Endothelial cell of umbilical vein (primary cell): Measurements from ENCODE around the gene STKLD1. TPM values are rescaled to one million over a fixed set of nuclear protein-coding genes. Genes with fewer than 3 reads are reported as not detected.

Experiments used
- BruUV-seq: library from RNA; stranded (reverse); fragments of 400-500 nt; replicated peaks from 2 replicates; lab custom pipeline; 2021; lab: Mats Ljungman, UMichigan
- CTCF ChIA-PET: fragments of 300-600, 350-600 bp; sonication (Branson Sonifier 250); formaldehyde crosslinking; loops from one replicate; lab custom pipeline; 2021; ENCODE audit warnings: antibody characterized with exemption, inconsistent platforms; lab: Charles Lee
- POLR2A ChIA-PET: fragments of 300-600, 350-600 bp; sonication (Branson Sonifier 250); formaldehyde crosslinking; loops from one replicate; lab custom pipeline; 2021; ENCODE audit warnings: antibody characterized with exemption, inconsistent platforms; lab: Charles Lee
- DNase-seq: peaks from one replicate; pipeline ENCODE4 v3.0.0-alpha.2; 2011; ENCODE audit warnings: low read depth, low spot score
- FAIRE-seq: peaks from 2 replicates; lab custom pipeline; 2011; peaks lifted over from hg19 to GRCh38; lab: Jason Lieb, UNC
- H2AFZ ChIP-seq: 2 replicates; pipeline ENCODE4 v1.6.0; 2012; ENCODE audit warnings: low read depth, low read length, control low read depth, inconsistent platforms
- H3K27ac ChIP-seq: 2 replicates; pipeline ENCODE4 v1.5.1; 2011; ENCODE audit warnings: low read depth, mild to moderate bottlenecking, control low read depth, low read length, moderate library complexity; ENCODE audit not compliant: insufficient read depth
- H3K27me3 ChIP-seq, 2 experiments: 2 replicates each; pipeline versions ENCODE4 v1.6.0 to v1.6.1; 2011; ENCODE audit warnings: low read length in 2 of 2, mixed read lengths in 1 of 2; ENCODE audit not compliant: control insufficient read depth in 2 of 2, insufficient read depth in 2 of 2
- H3K36me3 ChIP-seq, 2 experiments: 2 replicates in 1 of 2; 3 replicates in 1 of 2; pipeline ENCODE4 v1.5.1; 2011; ENCODE audit warnings: low read length in 2 of 2, mild to moderate bottlenecking in 1 of 2, moderate library complexity in 1 of 2; ENCODE audit not compliant: control insufficient read depth in 2 of 2, insufficient read depth in 2 of 2; ENCODE audit errors: extremely low read depth in 1 of 2
- H3K4me1 ChIP-seq: 3 replicates; pipeline ENCODE4 v1.5.1; 2011; ENCODE audit warnings: mild to moderate bottlenecking, low read length; ENCODE audit not compliant: control insufficient read depth, insufficient read depth; ENCODE audit errors: extremely low read depth
- H3K4me2 ChIP-seq: 2 replicates; pipeline ENCODE4 v1.6.1; 2011; ENCODE audit warnings: low read length, control low read depth, mixed read lengths; ENCODE audit not compliant: insufficient read depth
- H3K4me3 ChIP-seq, 3 experiments: fragments of 200-600 bp in 1 of 3; sonication (generic), shearing (Covaris generic) in 1 of 3; replicated peaks in 1 of 3; 2 replicates each; pipeline ENCODE4 v1.5.1; 2011 to 2016; ENCODE audit warnings: control low read depth in 3 of 3, low read length in 3 of 3, mild to moderate bottlenecking in 2 of 3, inconsistent platforms in 1 of 3, low read depth in 1 of 3, moderate library complexity in 1 of 3; ENCODE audit not compliant: insufficient read depth in 1 of 3
- H3K79me2 ChIP-seq: 2 replicates; pipeline ENCODE4 v1.6.0; 2012; ENCODE audit warnings: low read length, inconsistent platforms; ENCODE audit not compliant: control insufficient read depth, insufficient read depth
- H3K9ac ChIP-seq: replicated peaks from 2 replicates; pipeline ENCODE3; 2011; ENCODE audit warnings: low read length, control low read depth; ENCODE audit not compliant: insufficient read depth; ENCODE audit errors: extremely low read depth
- H3K9me1 ChIP-seq: replicated peaks from 3 replicates; pipeline ENCODE4 v1.6.0; 2011; ENCODE audit warnings: mild to moderate bottlenecking, low read length; ENCODE audit not compliant: control insufficient read depth, insufficient read depth; ENCODE audit errors: extremely low read depth
- H3K9me3 ChIP-seq: replicated peaks from 2 replicates; pipeline ENCODE4 v1.5.1; 2012; ENCODE audit warnings: low read length, inconsistent platforms; ENCODE audit not compliant: control insufficient read depth, insufficient read depth
- H4K20me1 ChIP-seq: replicated peaks from 2 replicates; pipeline ENCODE3; 2011; ENCODE audit warnings: mild to moderate bottlenecking, low read length; ENCODE audit not compliant: control insufficient read depth, insufficient read depth; ENCODE audit errors: extremely low read depth
- EZH2 ChIP-seq: IDR thresholded peaks from 2 replicates; pipeline ENCODE4 v1.6.1; 2012; ENCODE audit warnings: borderline replicate concordance, low read depth, mild to moderate bottlenecking, moderate library complexity, low read length, inconsistent platforms; ENCODE audit not compliant: severe bottlenecking
- FOS ChIP-seq: IDR thresholded peaks from 2 replicates; pipeline ENCODE4 v1.6.1; 2011; ENCODE audit warnings: mild to moderate bottlenecking, low read length, moderate library complexity, borderline replicate concordance; ENCODE audit not compliant: insufficient read depth
- GATA2 ChIP-seq: IDR thresholded peaks from 2 replicates; pipeline ENCODE4 v1.7.0; 2011; ENCODE audit warnings: low read depth, mild to moderate bottlenecking, moderate library complexity, mixed read lengths, low read length; ENCODE audit not compliant: insufficient read length, insufficient read depth
- JUN ChIP-seq: IDR thresholded peaks from 2 replicates; pipeline ENCODE4 v1.6.1; 2011; ENCODE audit warnings: borderline replicate concordance, low read depth; ENCODE audit not compliant: insufficient read length, insufficient read depth
- MYC ChIP-seq: IDR thresholded peaks from one replicate; pipeline ENCODE4 v1.6.1; 2011; ENCODE audit warnings: mild to moderate bottlenecking, low read depth, low read length
- POLR2A ChIP-seq: IDR thresholded peaks from 2 replicates; pipeline ENCODE4 v1.6.1; 2012; ENCODE audit warnings: low read depth, mild to moderate bottlenecking, control low read depth, low read length
- POLR2AphosphoS5 ChIP-seq: IDR thresholded peaks from 2 replicates; pipeline ENCODE4 v1.6.1; 2012; ENCODE audit warnings: low read depth, mild to moderate bottlenecking, control low read depth, low read length, moderate library complexity; ENCODE audit not compliant: insufficient read depth
- dilution Hi-C: fragments of 300-500 bp; cut with MboI; formaldehyde crosslinking; loops from one replicate; pipeline ENCODE4 v1.15.0; 2019; ENCODE audit warnings: low sequenced_read_pairs; ENCODE audit not compliant: extremely low pct_ligation_motif_present
- intact Hi-C: fragments of 100-400 bp; cut with micrococcal nuclease; formaldehyde crosslinking; loops from one replicate; pipeline ENCODE4 v1.10.0; 2022
- polyA plus RNA-seq, 4 experiments: library from polyadenylated mRNA; depleted of rRNA in 3 of 4; stranded (reverse) in 3 of 4; unstranded in 1 of 4; fragments of >200 nt; gene quantifications; 2 replicates each; pipeline versions ENCODE4 v1.2.1 to v1.2.3, GENCODE V29; 2011 to 2012; ENCODE audit warnings: missing spikeins in 1 of 4
- total RNA-seq: library from RNA; stranded (reverse); gene quantifications from 2 replicates; pipeline ENCODE4 v1.2.3, GENCODE V29; 2021
- TF ChIP-seq, protein P1 (sequence below), 2 donors: IDR thresholded peaks; 1 replicate in 1 of 2; 2 replicates in 1 of 2; pipeline ENCODE4 v1.5.1; 2011; ENCODE audit warnings: low read length in 2 of 2, mild to moderate bottlenecking in 2 of 2, moderate library complexity in 2 of 2, control low read depth in 1 of 2, inconsistent platforms in 1 of 2, low read depth in 1 of 2; ENCODE audit not compliant: insufficient read depth in 1 of 2; ENCODE audit errors: extremely low read depth in 1 of 2
- TF ChIP-seq, protein P2 (sequence below): IDR thresholded peaks from 2 replicates; pipeline ENCODE4 v1.6.1; 2011; ENCODE audit not compliant: insufficient read depth, insufficient read length

Gene STKLD1
- total and polyA plus RNA-seq, 2 donors (not counting 3 experiments of a cell fraction or from before 2014, with no cell fraction given): 0.29 to 0.77 TPM

DNA sequence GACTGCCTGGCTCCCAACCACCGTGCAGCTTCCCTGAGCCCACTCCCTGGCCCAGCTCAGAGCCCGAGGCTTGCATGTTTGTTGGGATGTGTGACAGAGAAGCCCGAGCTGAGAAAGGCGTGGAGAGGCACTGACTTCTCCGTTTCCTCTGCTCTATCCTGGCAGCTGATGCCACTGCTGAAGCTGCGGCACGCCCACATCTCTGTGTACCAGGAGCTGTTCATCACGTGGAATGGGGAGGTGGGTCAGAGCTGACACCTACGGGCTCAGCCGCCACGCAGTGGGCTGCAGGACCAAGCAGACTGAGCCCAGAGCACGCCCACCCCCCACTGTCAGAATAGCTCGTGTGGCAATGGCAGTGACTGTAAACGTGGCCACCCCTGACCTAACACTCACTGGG lies 9.3 kb downstream of the STKLD1 start:
- dilution Hi-C loops: no loop called here
- TF ChIP-seq MYC: no peak
- TF ChIP-seq FOS: no peak
- TF ChIP-seq EZH2: no peak
- TF ChIP-seq POLR2A: no peak
- TF ChIP-seq JUN: no peak
- TF ChIP-seq POLR2AphosphoS5: no peak
- intact Hi-C loops: no loop called here

DNA sequence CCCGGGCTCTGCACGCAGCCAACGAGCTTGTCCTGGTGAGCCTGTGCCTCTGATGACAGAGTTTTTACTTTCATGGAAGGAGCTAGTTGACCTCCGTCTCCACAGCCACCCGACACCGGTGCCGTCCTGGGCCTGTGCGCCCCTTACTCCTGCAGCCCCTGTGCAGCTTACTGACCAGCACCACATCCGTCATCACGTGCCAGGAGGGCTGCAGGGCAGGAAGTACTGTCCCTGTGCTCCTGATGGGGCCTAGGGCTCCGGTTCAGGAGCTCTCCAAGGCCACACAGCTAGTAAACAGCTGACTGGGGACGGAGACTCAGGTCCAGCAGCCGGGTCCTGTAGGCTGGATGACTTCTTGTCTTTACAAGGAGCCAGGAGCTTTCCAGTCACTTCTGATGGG lies 10.2 kb downstream of the STKLD1 start:
- Histone ChIP-seq H3K27me3 (no peaks in the 10 kb centered on the region), H3K4me3 (no peak overlapping the region), H3K9me1 (no peaks in the 10 kb centered on the region), H3K27ac (no peak overlapping the region), H3K4me2 (no peak overlapping the region), H4K20me1 (no peaks in the 10 kb centered on the region), H2AFZ (no peak overlapping the region), H3K79me2 (no peaks in the 10 kb centered on the region), H3K9me3 (no peaks in the 10 kb centered on the region), H3K9ac (no peak overlapping the region), H3K36me3 (no peaks in the 10 kb centered on the region), H3K4me1 (no peaks in the 10 kb centered on the region)
- FAIRE-seq (no peak), DNase-seq (no peak)
- TF ChIP-seq POLR2AphosphoS5 (no peak), MYC (no peak), GATA2 (no peak), JUN (no peak), EZH2 (no peak), POLR2A (no peak)
- TF ChIP-seq, protein P1, sequence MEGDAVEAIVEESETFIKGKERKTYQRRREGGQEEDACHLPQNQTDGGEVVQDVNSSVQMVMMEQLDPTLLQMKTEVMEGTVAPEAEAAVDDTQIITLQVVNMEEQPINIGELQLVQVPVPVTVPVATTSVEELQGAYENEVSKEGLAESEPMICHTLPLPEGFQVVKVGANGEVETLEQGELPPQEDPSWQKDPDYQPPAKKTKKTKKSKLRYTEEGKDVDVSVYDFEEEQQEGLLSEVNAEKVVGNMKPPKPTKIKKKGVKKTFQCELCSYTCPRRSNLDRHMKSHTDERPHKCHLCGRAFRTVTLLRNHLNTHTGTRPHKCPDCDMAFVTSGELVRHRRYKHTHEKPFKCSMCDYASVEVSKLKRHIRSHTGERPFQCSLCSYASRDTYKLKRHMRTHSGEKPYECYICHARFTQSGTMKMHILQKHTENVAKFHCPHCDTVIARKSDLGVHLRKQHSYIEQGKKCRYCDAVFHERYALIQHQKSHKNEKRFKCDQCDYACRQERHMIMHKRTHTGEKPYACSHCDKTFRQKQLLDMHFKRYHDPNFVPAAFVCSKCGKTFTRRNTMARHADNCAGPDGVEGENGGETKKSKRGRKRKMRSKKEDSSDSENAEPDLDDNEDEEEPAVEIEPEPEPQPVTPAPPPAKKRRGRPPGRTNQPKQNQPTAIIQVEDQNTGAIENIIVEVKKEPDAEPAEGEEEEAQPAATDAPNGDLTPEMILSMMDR (IDR thresholded peaks at IDR 0.05; ENCODE audit: extremely low read depth in 1 of 2, insufficient read depth in 1 of 2, low read depth in 1 of 2, low read length in 2 of 2): no peak
- TF ChIP-seq, protein P2, sequence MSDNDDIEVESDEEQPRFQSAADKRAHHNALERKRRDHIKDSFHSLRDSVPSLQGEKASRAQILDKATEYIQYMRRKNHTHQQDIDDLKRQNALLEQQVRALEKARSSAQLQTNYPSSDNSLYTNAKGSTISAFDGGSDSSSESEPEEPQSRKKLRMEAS: no peak
- ChIA-PET POLR2A (no interaction called here), CTCF (interaction anchor here (0.8 to 1.1 kb wide), 3 partner anchors 9 to 356 kb away, joined by 3 read pairs; no protein-coding TSS in a partner anchor)
- no TSS peak for BruUV-seq
- dilution Hi-C loops (no loop called here), intact Hi-C loops (no loop called here)

More for the DNA sequence above, 9.3 kb downstream of the STKLD1 start:
- Histone ChIP-seq H3K4me2 (no peak overlapping the region), H3K36me3 (no peaks in the 10 kb centered on the region), H3K4me1 (no peaks in the 10 kb centered on the region), H3K27ac (no peak overlapping the region), H3K79me2 (no peaks in the 10 kb centered on the region), H3K4me3 (no peak overlapping the region), H3K9ac (no peak overlapping the region), H3K9me1 (no peaks in the 10 kb centered on the region), H3K9me3 (no peaks in the 10 kb centered on the region), H2AFZ (no peak overlapping the region), H4K20me1 (no peaks in the 10 kb centered on the region), H3K27me3 (no peaks in the 10 kb centered on the region)
- BruUV-seq: no TSS peak
- FAIRE-seq (no peak), DNase-seq (no peak)
- ChIA-PET POLR2A (no interaction called here), CTCF (no interaction called here)
